Adrenal gland (tissue), 5 donors: Measurements from ENCODE around the gene MKKS.

Source experiments
- CTCF ChIP-seq, 6 experiments: fragments of 450-650 bp in 4 of 6; fragments of 200-600 bp in 2 of 6; sonication (generic) in 1 of 6; IDR thresholded peaks; 1 replicate in 5 of 6; 2 replicates in 1 of 6; pipeline versions ENCODE4 v1.5.1 to v1.8.0; 2016 to 2021; ENCODE audit warnings: antibody characterized with exemption in 6 of 6, mild to moderate bottlenecking in 2 of 6, moderate library complexity in 1 of 6
- POLR2A ChIP-seq, 2 donors: fragments of 450-650 bp; IDR thresholded peaks; one replicate each; pipeline ENCODE4 v1.6.1; 2017; ENCODE audit warnings: antibody characterized with exemption in 2 of 2, mild to moderate bottlenecking in 2 of 2, moderate library complexity in 1 of 2
- donor health status: DM: no; HTN: no; CAD: no.

DNA sequence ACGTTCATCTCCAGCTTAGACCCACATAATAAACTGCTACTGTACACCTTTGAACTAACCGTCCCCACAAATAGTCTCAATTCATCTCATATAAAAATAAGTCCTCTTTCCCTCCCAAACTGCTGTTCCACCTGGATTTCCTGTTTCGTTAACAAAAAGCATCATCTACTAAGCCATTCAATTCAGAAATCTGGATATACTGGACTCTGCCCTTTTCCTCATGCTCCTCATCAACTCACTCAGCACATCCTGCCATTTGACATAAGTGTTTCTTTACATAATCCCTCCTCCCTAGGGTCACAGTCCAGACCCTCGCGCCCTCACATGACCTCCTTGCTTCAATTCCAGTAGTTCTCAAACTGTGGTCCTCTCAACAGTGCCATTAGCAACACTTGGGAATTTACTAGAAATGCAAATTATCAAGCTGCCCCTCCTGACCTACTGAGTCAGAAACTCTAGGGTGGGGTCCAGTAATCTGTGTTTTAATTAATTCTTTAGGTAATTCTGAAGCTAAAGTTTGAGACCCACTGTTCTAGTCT lies 4.5 kb downstream of the MKKS start:
- TF ChIP-seq CTCF (IDR thresholded peaks at IDR 0.05) (no peak), POLR2A (IDR thresholded peaks at IDR 0.05) (no peak)
